Measurements from ENCODE around the gene SLC29A4. TPM values are rescaled to one million over a fixed set of nuclear protein-coding genes. Genes with fewer than 3 reads are reported as not detected.

Gene SLC29A4
- total and polyA plus RNA-seq, 4 donors, result 1.7 to 13.9 (median 3.9) TPM

- TF ChIP-seq JUND (IDR thresholded peaks at IDR 0.05), result no peak
- no peak for TF ChIP-seq CTCF (IDR thresholded peaks at IDR 0.05; ENCODE audit: low read depth, low read length, missing input control)
- no peak for TF ChIP-seq YY1 (IDR thresholded peaks at IDR 0.05)
- no peak for TF ChIP-seq ATF3 (IDR thresholded peaks at IDR 0.05)
- TF ChIP-seq RXRA (IDR thresholded peaks at IDR 0.05), result peak in 1 of 2 donors; percentile 16
- TF ChIP-seq FOXA1 (IDR thresholded peaks at IDR 0.05), result no peak
- TF ChIP-seq TAF1 (conservative IDR thresholded peaks at IDR 0.05), result no peak
- peak; percentile 45 to 68 for TF ChIP-seq HNF4A (conservative IDR thresholded peaks at IDR 0.05)
- no peaks in the 10 kb centered on the region for H3K9me3 ChIP-seq (ENCODE audit: control insufficient read depth in 4 of 4, low read length in 3 of 4)
- no peaks in the 10 kb centered on the region for H3K27me3 ChIP-seq (ENCODE audit: control insufficient read depth in 4 of 4, insufficient read depth in 4 of 4, low read length in 3 of 4)
- no peaks in the 10 kb centered on the region for H3K36me3 ChIP-seq (ENCODE audit: control insufficient read depth in 4 of 4, insufficient read depth in 3 of 4, low read depth in 1 of 4, low read length in 3 of 4)
- no peak overlapping the region for H3K9ac ChIP-seq (ENCODE audit: low read depth in 1 of 2, low read length in 2 of 2)
- H3K4me1 ChIP-seq (ENCODE audit: control insufficient read depth in 4 of 4, insufficient read depth in 4 of 4, low read length in 3 of 4), result peaks cover 0 to 13% (median 5%) of the 10 kb centered on the region in 4 donors
- no peak overlapping the region for H3K4me3 ChIP-seq (ENCODE audit: low read depth in 1 of 3, low read length in 3 of 3)
- WGBS, result 44% methylated on average over 19 of the region's 19 CpGs
- no peak for DNase-seq (ENCODE audit: low spot score)
- H3K27ac ChIP-seq (ENCODE audit: low read depth in 1 of 2, low read length in 2 of 2), result no peak overlapping the region
These were observed 44.2 kb upstream of the SLC29A4 start for GRCh38 chr7:5238500-5238899.

GRCh38 chr7:5243261-5243660, 39.5 kb upstream of the SLC29A4 start:
- no peak for DNase-seq (ENCODE audit: low spot score)
- WGBS, result 95% methylated on average over 12 of the region's 12 CpGs

GRCh38 chr7:5248201-5248885, 34.4 kb upstream of the SLC29A4 start:
- Histone ChIP-seq H3K9me3 (ENCODE audit: control insufficient read depth in 4 of 4, low read length in 3 of 4) (no peaks in the 10 kb centered on the region), H3K27ac (ENCODE audit: low read depth in 1 of 2, low read length in 2 of 2) (no peak overlapping the region), H3K4me3 (ENCODE audit: low read depth in 1 of 3, low read length in 3 of 3) (no peak overlapping the region), H3K9ac (ENCODE audit: low read depth in 1 of 2, low read length in 2 of 2) (no peak overlapping the region), H3K4me1 (ENCODE audit: control insufficient read depth in 4 of 4, insufficient read depth in 4 of 4, low read length in 3 of 4) (no peaks in the 10 kb centered on the region), H3K36me3 (ENCODE audit: control insufficient read depth in 4 of 4, insufficient read depth in 3 of 4, low read depth in 1 of 4, low read length in 3 of 4) (no peaks in the 10 kb centered on the region), H3K27me3 (ENCODE audit: control insufficient read depth in 4 of 4, insufficient read depth in 4 of 4, low read length in 3 of 4) (no peaks in the 10 kb centered on the region)
- WGBS, result 76% methylated on average over 31 of the region's 31 CpGs
- DNase-seq (ENCODE audit: low spot score), result no peak
- TF ChIP-seq RAD21 (IDR thresholded peaks at IDR 0.05), result no peak
- TF ChIP-seq YY1 (IDR thresholded peaks at IDR 0.05), result no peak
- TF ChIP-seq JUND (IDR thresholded peaks at IDR 0.05), result no peak
- no peak for TF ChIP-seq SP1 (IDR thresholded peaks at IDR 0.05)
- TF ChIP-seq HNF4A (conservative IDR thresholded peaks at IDR 0.05), result no peak
- no peak for TF ChIP-seq HNF4G (IDR thresholded peaks at IDR 0.05)
- no peak for TF ChIP-seq REST (IDR thresholded peaks at IDR 0.05)
- no peak for TF ChIP-seq EGR1 (IDR thresholded peaks at IDR 0.05; ENCODE audit: low read depth in 2 of 2)
- TF ChIP-seq MAX (IDR thresholded peaks at IDR 0.05), result no peak
- no peak for TF ChIP-seq ATF3 (IDR thresholded peaks at IDR 0.05)
- no peak for TF ChIP-seq CTCF (IDR thresholded peaks at IDR 0.05; ENCODE audit: low read depth, low read length, missing input control)

More at GRCh38 chr7:5243261-5243660, 39.5 kb upstream of the SLC29A4 start:
- H3K9me3 ChIP-seq (ENCODE audit: control insufficient read depth in 4 of 4, low read length in 3 of 4), result no peaks in the 10 kb centered on the region
- no peak overlapping the region for H3K4me3 ChIP-seq (ENCODE audit: low read depth in 1 of 3, low read length in 3 of 3)
- TF ChIP-seq ATF3 (IDR thresholded peaks at IDR 0.05) (no peak), FOXA1 (IDR thresholded peaks at IDR 0.05) (no peak), EGR1 (IDR thresholded peaks at IDR 0.05; ENCODE audit: low read depth in 2 of 2) (no peak), RXRA (IDR thresholded peaks at IDR 0.05) (no peak), NR2F2 (IDR thresholded peaks at IDR 0.05) (no peak)
- no peak overlapping the region for H3K9ac ChIP-seq (ENCODE audit: low read depth in 1 of 2, low read length in 2 of 2)
- no peaks in the 10 kb centered on the region for H3K36me3 ChIP-seq (ENCODE audit: control insufficient read depth in 4 of 4, insufficient read depth in 3 of 4, low read depth in 1 of 4, low read length in 3 of 4)
- peaks cover 0 to 13% (median 5%) of the 10 kb centered on the region in 4 donors for H3K4me1 ChIP-seq (ENCODE audit: control insufficient read depth in 4 of 4, insufficient read depth in 4 of 4, low read length in 3 of 4)
- H3K27me3 ChIP-seq (ENCODE audit: control insufficient read depth in 4 of 4, insufficient read depth in 4 of 4, low read length in 3 of 4), result no peaks in the 10 kb centered on the region
- H3K27ac ChIP-seq (ENCODE audit: low read depth in 1 of 2, low read length in 2 of 2), result no peak overlapping the region
